Tibial artery (tissue), 4 donors: ENCODE results near the gene GOLGA6A.

ENCODE experiments used
- DNase-seq, 2 donors: peaks; one replicate each; pipeline ENCODE4 v3.0.0-alpha.2; 2019
- H3K27ac ChIP-seq, 2 donors: fragments of 200-600 bp; sonication (generic) in 1 of 2; 1 replicate in 1 of 2; 2 replicates in 1 of 2; pipeline ENCODE4 v1.5.1; 2018 to 2019; ENCODE audit warnings: mild to moderate bottlenecking in 1 of 2
- H3K27me3 ChIP-seq, 2 donors: fragments of 200-600 bp; sonication (generic) in 1 of 2; one replicate each; pipeline versions ENCODE4 v1.5.1 to v1.6.0; 2016 to 2019
- H3K36me3 ChIP-seq, 3 donors: fragments of 200-600 bp; sonication (generic) in 2 of 3; one replicate each; pipeline ENCODE4 v1.5.1; 2016 to 2019; ENCODE audit warnings: mild to moderate bottlenecking in 2 of 3
- H3K4me1 ChIP-seq, 4 donors: fragments of 200-600 bp; sonication (generic) in 2 of 4; 1 replicate in 3 of 4; 2 replicates in 1 of 4; pipeline ENCODE4 v1.5.1; 2016 to 2019
- H3K4me3 ChIP-seq, 2 donors: fragments of 200-600 bp; sonication (generic) in 1 of 2; 1 replicate in 1 of 2; 2 replicates in 1 of 2; pipeline ENCODE4 v1.5.1; 2018 to 2019; ENCODE audit warnings: mild to moderate bottlenecking in 2 of 2
- H3K9me3 ChIP-seq, 3 donors: fragments of 200-600 bp; sonication (generic) in 1 of 3; one replicate each; pipeline ENCODE4 v1.5.1; 2016 to 2019
- CTCF ChIP-seq, 2 experiments: fragments of 200-600 bp in 1 of 2; fragments of 450-650 bp in 1 of 2; IDR thresholded peaks; one replicate each; pipeline ENCODE4 v1.5.1; 2017 to 2019; ENCODE audit warnings: antibody characterized with exemption in 2 of 2, mild to moderate bottlenecking in 1 of 2, moderate library complexity in 1 of 2
- intact Hi-C: fragments of 100-400 bp; cut with DNase I; formaldehyde crosslinking; loops from one replicate; pipeline ENCODE4 v1.15.0; 2023; ENCODE audit warnings: low total_unique reads

Gene GOLGA6A

DNA sequence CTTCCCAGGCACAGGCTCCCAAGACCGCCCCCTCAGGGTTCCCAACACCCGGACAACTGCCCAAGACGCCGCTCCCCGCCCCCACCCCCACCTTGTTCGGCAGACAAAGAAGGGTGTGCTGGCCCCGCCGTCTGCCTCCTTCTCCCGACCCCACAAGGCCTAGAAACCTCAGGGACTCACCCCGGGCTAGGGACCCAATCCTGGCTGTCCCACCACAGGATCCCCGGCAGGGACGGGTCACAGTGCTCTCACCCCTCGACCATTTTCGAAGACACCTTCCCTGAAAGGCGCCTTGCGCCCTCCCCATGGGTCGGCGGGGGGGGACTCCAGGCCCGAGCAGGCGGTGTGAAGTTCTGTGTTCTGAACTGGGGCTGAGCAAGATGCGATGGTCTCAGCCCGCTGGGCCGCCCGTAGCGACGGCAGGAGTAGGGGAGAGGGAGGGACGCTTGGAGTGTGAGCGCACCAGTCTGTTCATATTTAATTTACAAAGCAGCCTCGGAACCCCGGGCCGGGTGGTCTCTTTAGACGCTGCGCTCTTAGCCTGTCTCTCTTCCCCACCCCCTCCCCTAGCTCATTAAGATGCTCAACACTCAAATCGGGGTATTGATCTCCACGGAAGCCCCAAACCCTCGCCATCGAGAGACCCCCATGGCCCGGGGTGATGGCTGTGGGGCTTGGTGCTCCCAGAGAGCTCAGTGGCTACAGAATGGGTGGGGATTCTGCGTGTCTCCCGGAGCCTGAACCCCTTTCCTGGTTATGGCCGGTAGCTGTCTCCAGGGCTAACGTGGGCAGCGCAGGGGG, 46.6 kb upstream of the GOLGA6A start:
- H3K4me1 ChIP-seq: peaks cover 0 to 46% (median 31%) of the 10 kb centered on the region in 4 donors
- peak overlapping the region; percentile 33 to 37 for H3K4me3 ChIP-seq
- no peak overlapping the region for H3K27ac ChIP-seq
- intact Hi-C loops: loop anchor here (5.0 to 10.0 kb wide), 4 partner anchors 82 to 193 kb away; no protein-coding TSS in a partner anchor
- no peaks in the 10 kb centered on the region for H3K36me3 ChIP-seq
- no peak for DNase-seq
- H3K9me3 ChIP-seq: peaks cover 0 to 14% (median 5%) of the 10 kb centered on the region in 3 donors
- H3K27me3 ChIP-seq: peaks cover 0 to 90% of the 10 kb centered on the region in 2 donors
- TF ChIP-seq CTCF (IDR thresholded peaks at IDR 0.05): no peak

GRCh38 chr15:74127954-74128784, 45.8 kb upstream of the GOLGA6A start:
- intact Hi-C loops: loop anchor here (5.0 to 10.0 kb wide), 4 partner anchors 81 to 194 kb away; no protein-coding TSS in a partner anchor
- Histone ChIP-seq H3K36me3 (no peaks in the 10 kb centered on the region), H3K4me1 (peaks cover 0 to 45% (median 31%) of the 10 kb centered on the region in 4 donors), H3K27ac (no peak overlapping the region), H3K9me3 (peaks cover 0 to 6% (median 2%) of the 10 kb centered on the region in 3 donors), H3K27me3 (peaks cover 0 to 84% of the 10 kb centered on the region in 2 donors), H3K4me3 (peak overlapping the region; percentile 33 to 37)
- DNase-seq: peak in 1 of 2 donors; percentile 68
- TF ChIP-seq CTCF (IDR thresholded peaks at IDR 0.05): no peak

DNA sequence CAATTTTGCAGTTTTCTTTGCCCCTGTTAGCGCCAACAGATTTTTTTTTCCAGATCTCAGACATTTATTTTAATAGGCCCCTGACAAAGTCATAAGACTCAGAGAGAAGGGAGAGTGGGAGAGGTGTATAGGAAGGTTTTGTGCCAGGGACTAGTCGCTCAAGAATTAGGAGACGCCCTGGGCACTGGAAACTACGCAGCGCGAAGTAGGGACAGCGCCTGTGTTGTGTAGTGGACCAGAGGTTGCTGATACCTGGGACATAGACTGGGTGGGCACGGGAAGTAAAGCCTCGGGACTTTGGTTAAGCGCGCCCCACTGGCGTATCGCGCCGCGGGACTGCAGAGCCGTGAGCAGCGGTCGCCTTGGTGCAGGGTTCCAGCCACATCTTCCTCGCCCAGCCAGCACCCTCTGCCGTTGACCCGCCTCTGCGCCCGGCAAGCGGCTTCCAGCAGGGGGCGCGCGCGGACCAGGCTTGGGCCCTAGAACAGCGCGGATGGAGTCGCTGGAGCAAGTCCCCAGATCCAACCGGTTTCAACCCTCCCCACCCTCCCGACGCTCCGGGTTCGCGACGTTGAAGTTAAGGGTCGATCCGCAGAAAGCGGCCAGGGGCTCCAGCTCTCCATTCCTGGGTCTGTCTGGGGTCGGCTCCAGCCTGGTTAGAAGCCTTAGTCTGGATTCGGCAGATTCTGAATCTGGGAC, 45.1 kb upstream of the GOLGA6A start:
- intact Hi-C loops: loop anchor here (5.0 to 10.0 kb wide), 4 partner anchors 80 to 195 kb away; no protein-coding TSS in a partner anchor
- peaks cover 0 to 80% of the 10 kb centered on the region in 2 donors for H3K27me3 ChIP-seq

GRCh38 chr15:74124759-74125158, 42.4 kb upstream of the GOLGA6A start:
- no peaks in the 10 kb centered on the region for H3K9me3 ChIP-seq
- H3K27me3 ChIP-seq: peaks cover 0 to 74% of the 10 kb centered on the region in 2 donors
- DNase-seq: no peak

More for the DNA sequence above, 45.1 kb upstream of the GOLGA6A start:
- peak; percentile 82 to 91 for DNase-seq
- Histone ChIP-seq H3K27ac (no peak overlapping the region), H3K9me3 (no peaks in the 10 kb centered on the region), H3K36me3 (no peaks in the 10 kb centered on the region), H3K4me1 (peaks cover 0 to 38% (median 31%) of the 10 kb centered on the region in 4 donors), H3K4me3 (peak overlapping the region; percentile 33 to 37)
- peak; percentile 98 to 99 for TF ChIP-seq CTCF (IDR thresholded peaks at IDR 0.05)

More at GRCh38 chr15:74124759-74125158, 42.4 kb upstream of the GOLGA6A start:
- Histone ChIP-seq H3K36me3 (no peaks in the 10 kb centered on the region), H3K27ac (no peak overlapping the region), H3K4me1 (peaks cover 0 to 26% (median 22%) of the 10 kb centered on the region in 4 donors), H3K4me3 (no peak overlapping the region)
- intact Hi-C loops: loop anchor here (5.0 to 10.0 kb wide), 4 partner anchors 77 to 198 kb away; no protein-coding TSS in a partner anchor
- TF ChIP-seq CTCF (IDR thresholded peaks at IDR 0.05): no peak
